HepG2 (cell line): ENCODE measurements around the gene TBX19. TPM values are rescaled to one million over a fixed set of nuclear protein-coding genes. Genes with fewer than 3 reads are reported as not detected.

Experiments
- ATAC-seq: fragments of 200-7000 bp; cut with Tn5 transposase; 3 replicates; pipeline ENCODE4 v1.9.1; 2020; ENCODE audit warnings: mild to moderate bottlenecking, moderate library complexity
- BruUV-seq: library from RNA; stranded (reverse); fragments of 400-500 nt; replicated peaks from 2 replicates; lab custom pipeline; 2021; lab: Mats Ljungman, UMichigan
- CTCF ChIA-PET: fragments of 300-600 bp; formaldehyde crosslinking; extraction: SDS; loops from one replicate; lab custom pipeline; 2021; ENCODE audit warnings: low total read pairs, inconsistent platforms, low intra/inter-chr PET ratio; lab: Yijun Ruan, JAX
- POLR2A ChIA-PET: fragments of 350-600 bp; sonication (Branson Sonifier 250); formaldehyde crosslinking; loops from one replicate; lab custom pipeline; 2020; ENCODE audit warnings: antibody characterized with exemption, inconsistent platforms; lab: Yijun Ruan, JAX
- DNase-seq: peaks from one replicate; pipeline ENCODE4 v3.0.0-alpha.2; 2015; ENCODE audit warnings: low spot score
- FAIRE-seq: peaks from 3 replicates; lab custom pipeline; 2011; peaks lifted over from hg19 to GRCh38; lab: Jason Lieb, UNC
- H2AFZ ChIP-seq: one replicate; pipeline ENCODE4 v1.6.1; 2011; ENCODE audit warnings: low read length, inconsistent platforms
- H3K27ac ChIP-seq: fragments of 300-600 bp; 3 replicates; pipeline ENCODE4 v1.8.0; 2011; ENCODE audit warnings: mixed run types, mild to moderate bottlenecking, mixed read lengths, low read length, inconsistent platforms; ENCODE audit not compliant: insufficient read depth; ENCODE audit errors: extremely low read length
- H3K27me3 ChIP-seq, 2 experiments: fragments of 200-600 bp in 1 of 2; 2 replicates in 1 of 2; 3 replicates in 1 of 2; pipeline versions ENCODE4 v1.6.0 to v1.8.0; 2011; ENCODE audit warnings: low read length in 2 of 2, mild to moderate bottlenecking in 2 of 2, moderate library complexity in 2 of 2, inconsistent platforms in 1 of 2; ENCODE audit not compliant: insufficient read depth in 2 of 2, control insufficient read depth in 1 of 2
- H3K36me3 ChIP-seq, 2 experiments: fragments of 200-600 bp in 1 of 2; replicated peaks in 1 of 2; 2 replicates in 1 of 2; 3 replicates in 1 of 2; pipeline versions ENCODE4 v1.5.1 to v1.8.0; 2011; ENCODE audit warnings: low read length in 2 of 2, inconsistent platforms in 1 of 2; ENCODE audit not compliant: insufficient read depth in 2 of 2, control insufficient read depth in 1 of 2
- H3K4me1 ChIP-seq: 2 replicates; pipeline ENCODE4 v1.5.1; 2012; ENCODE audit warnings: low read length, inconsistent platforms; ENCODE audit not compliant: insufficient read depth
- H3K4me2 ChIP-seq: 2 replicates; pipeline ENCODE4 v1.6.0; 2011; ENCODE audit warnings: low read depth, low read length, inconsistent platforms
- H3K4me3 ChIP-seq, 3 experiments: fragments of 200-600 bp in 1 of 3; sonication (generic), shearing (Covaris generic) in 1 of 3; replicated peaks in 1 of 3; 2 replicates each; pipeline ENCODE4 v1.5.1; 2011 to 2016; ENCODE audit warnings: low read length in 3 of 3, inconsistent platforms in 2 of 3, low read depth in 2 of 3, mild to moderate bottlenecking in 2 of 3, control low read depth in 1 of 3, mixed read lengths in 1 of 3; ENCODE audit not compliant: insufficient read depth in 1 of 3
- H3K79me2 ChIP-seq: one replicate; pipeline ENCODE4 v1.6.1; 2011; ENCODE audit warnings: low read length, inconsistent platforms; ENCODE audit not compliant: insufficient read depth
- H3K9ac ChIP-seq: 2 replicates; pipeline ENCODE4 v1.6.0; 2011; ENCODE audit warnings: mild to moderate bottlenecking, low read depth, low read length, inconsistent platforms; ENCODE audit not compliant: insufficient read depth
- H3K9me3 ChIP-seq: 2 replicates; pipeline ENCODE4 v1.5.1; 2012; ENCODE audit warnings: mild to moderate bottlenecking, low read length
- H4K20me1 ChIP-seq: 2 replicates; pipeline ENCODE4 v1.6.0; 2011; ENCODE audit warnings: inconsistent platforms, mild to moderate bottlenecking, low read length, moderate library complexity; ENCODE audit not compliant: insufficient read depth
- ARID3A ChIP-seq: IDR thresholded peaks from 2 replicates; pipeline ENCODE4 v1.6.1; 2012; ENCODE audit warnings: low read depth, low read length, improper control_type of control experiment
- CHD2 ChIP-seq: IDR thresholded peaks from 2 replicates; pipeline ENCODE4 v1.6.1; 2011; ENCODE audit warnings: low read depth, low read length, improper control_type of control experiment
- CHD4 ChIP-seq: fragments of 200-600 bp; sonication (generic); IDR thresholded peaks from 2 replicates; pipeline ENCODE4 v1.7.0; 2017; ENCODE audit warnings: mild to moderate bottlenecking, low read length, borderline replicate concordance
- CTCF ChIP-seq: sonication (generic); formaldehyde crosslinking; IDR thresholded peaks from 2 replicates; pipeline ENCODE4 v1.5.0; 2020; ENCODE audit warnings: mild to moderate bottlenecking, missing genetic modification reagents, moderate library complexity
- FOSL2 ChIP-seq: sonication (generic); formaldehyde crosslinking; IDR thresholded peaks from 2 replicates; pipeline ENCODE4 v1.4.0; 2020; ENCODE audit warnings: missing genetic modification reagents
- IRF2 ChIP-seq: IDR thresholded peaks from 2 replicates; pipeline ENCODE4 v1.6.1; 2018; ENCODE audit warnings: missing genetic modification reagents, missing compliant biosample characterization
- KLF15 ChIP-seq: sonication (generic); formaldehyde crosslinking; IDR thresholded peaks from 2 replicates; pipeline ENCODE4 v1.8.1; 2023; ENCODE audit warnings: borderline replicate concordance, mild to moderate bottlenecking, inconsistent platforms, missing genetic modification reagents, mixed read lengths
- MAFF ChIP-seq: IDR thresholded peaks from 2 replicates; pipeline ENCODE4 v1.6.1; 2011; ENCODE audit warnings: low read depth, low read length, improper control_type of control experiment
- MAFK ChIP-seq, 2 experiments: IDR thresholded peaks in 1 of 2; conservative IDR thresholded peaks in 1 of 2; 2 replicates each; pipeline ENCODE4 v1.6.1; 2011; ENCODE audit warnings: improper control_type of control experiment in 2 of 2, low read length in 2 of 2
- NFYB ChIP-seq: sonication (generic); formaldehyde crosslinking; IDR thresholded peaks from 2 replicates; pipeline ENCODE4 v1.4.0; 2020; ENCODE audit warnings: missing genetic modification reagents
- PTBP1 ChIP-seq: fragments of 200-400 bp; formaldehyde crosslinking; IDR thresholded peaks from 2 replicates; pipeline ENCODE4 v1.6.1; 2018; ENCODE audit warnings: low read length, low read depth; ENCODE audit not compliant: poor library complexity, severe bottlenecking
- ZNF124 ChIP-seq: sonication (generic); formaldehyde crosslinking; IDR thresholded peaks from 2 replicates; pipeline ENCODE4 v1.4.0; 2020; ENCODE audit warnings: missing genetic modification reagents
- ZNF530 ChIP-seq: sonication (generic); formaldehyde crosslinking; IDR thresholded peaks from 2 replicates; pipeline ENCODE4 v1.5.0; 2020; ENCODE audit warnings: low read depth, mild to moderate bottlenecking, missing genetic modification reagents
- ZNF652 ChIP-seq: IDR thresholded peaks from 2 replicates; pipeline ENCODE4 v1.6.1; 2016; ENCODE audit warnings: low read depth, borderline replicate concordance
- WGBS: methylation state at CpG from one replicate; pipeline ENCODE4 v1.1.6; 2017; ENCODE audit warnings: low lambda C conversion rate; 5-methylcytosine and 5-hydroxymethylcytosine counted together
- in situ Hi-C: cut with HindIII; loops from 2 replicates; pipeline ENCODE4 v1.10.0; 2017; ENCODE audit warnings: low pct_unique_long_range_greater_than_20kb; ENCODE audit not compliant: extremely low pct_ligation_motif_present
- intact Hi-C: fragments of 100-400 bp; cut with micrococcal nuclease; formaldehyde crosslinking; loops from one replicate; pipeline ENCODE4 v1.10.0; 2022; ENCODE audit not compliant: unreplicated experiment
- polyA plus RNA-seq, 8 experiments: library from polyadenylated mRNA; depleted of rRNA in 3 of 8; stranded (reverse) in 7 of 8; unstranded in 1 of 8; fragments of >200 nt; fragmentation: Illumina TruSeq in 4 of 8; extraction: Trizol in 4 of 8; gene quantifications; 2 replicates each; pipeline versions ENCODE4 v1.2.1 to v1.2.3, GENCODE V29; 2011 to 2016; ENCODE audit warnings: low read depth in 4 of 8, missing spikeins in 1 of 8, mixed read lengths in 1 of 8; ENCODE audit not compliant: insufficient read depth in 1 of 8
- total RNA-seq, 5 experiments: library from RNA; depleted of rRNA; stranded (reverse); fragments of >200 nt; fragmentation: Illumina TruSeq; extraction: Trizol; gene quantifications; 2 replicates each; pipeline ENCODE4 v1.2.3, GENCODE V29; 2016; ENCODE audit warnings: low read depth in 1 of 5

Gene TBX19
- total and polyA plus RNA-seq, 2 of the 13 experiments (the other 11 are each of a cell fraction or from before 2014, with no cell fraction given): 0.31 to 1.4 TPM

DNA sequence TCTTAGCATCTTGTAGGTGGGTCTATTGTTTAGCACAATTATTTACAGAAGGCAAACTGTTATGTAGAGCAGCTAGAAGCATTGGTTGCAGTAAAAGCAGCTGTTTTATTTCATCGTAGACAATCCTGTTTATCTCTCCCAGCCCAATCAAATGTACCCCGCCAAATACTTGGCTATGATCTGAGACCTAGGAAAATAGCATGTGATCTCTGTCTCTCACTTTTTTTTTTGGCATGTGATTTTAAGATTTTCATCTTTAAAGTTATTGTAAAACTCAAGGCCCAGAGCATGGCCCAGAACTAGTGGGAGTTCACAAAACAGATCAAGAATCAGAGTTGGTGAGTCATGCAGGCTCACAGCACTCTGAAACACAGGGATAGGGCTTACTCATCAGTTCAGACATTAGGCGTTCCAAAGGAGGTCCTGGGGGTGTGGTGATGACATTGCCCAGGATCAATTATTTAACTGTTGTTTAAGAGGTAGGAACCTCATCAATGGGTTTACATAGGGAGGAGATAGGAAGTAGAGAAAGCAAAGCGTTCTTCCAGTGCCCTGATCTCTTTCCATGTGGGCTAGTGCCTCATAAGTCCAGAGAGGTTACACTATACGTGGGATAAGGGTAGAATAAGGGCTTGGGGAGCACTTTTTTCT, 40.2 kb downstream of the TBX19 start:
- no peak overlapping the region for H3K4me2 ChIP-seq
- no peaks in the 10 kb centered on the region for H3K36me3 ChIP-seq
- ChIA-PET CTCF (interaction anchor here (1.3 kb wide), 1 partner anchor 228 kb away, joined by 3 read pairs; no protein-coding TSS in a partner anchor), POLR2A (no interaction called here)
- WGBS: 34% methylated on average over 5 of the region's 5 CpGs
- H3K4me1 ChIP-seq: 0 out of 2 replicates have a peak, but pooled peaks cover 6% of the 10 kb centered on the region
- in situ Hi-C loops (loop anchor here (5.0 kb wide), 1 partner anchor 229 kb away; no protein-coding TSS in a partner anchor), intact Hi-C loops (loop anchor here (10.0 kb wide), 1 partner anchor 86 kb away; no protein-coding TSS in a partner anchor)
- H3K27ac ChIP-seq: no peak overlapping the region
- H2AFZ ChIP-seq: no peak overlapping the region
- TF ChIP-seq MAFK (conservative IDR thresholded peaks at IDR 0.05 in 1 of 2, IDR thresholded peaks at IDR 0.05 in 1 of 2; ENCODE audit: low read length in 2 of 2): 0 out of 4 replicates have a peak, but pooled peaks of 1 of the 2 experiments have one; percentile 17
- no peak for TF ChIP-seq IRF2 (CRISPR knock-in tag)
- TF ChIP-seq MAFF: 0 out of 2 replicates have a peak, but pooled peaks have one; percentile 19
- peak; percentile 51; the same call in 1 of the 2 replicates for TF ChIP-seq ZNF652 (CRISPR knock-in tag)
- peak; percentile 84 for TF ChIP-seq FOSL2 (CRISPR knock-in tag)
- no peak for TF ChIP-seq CHD2
- BruUV-seq: no TSS peak
- H3K9me3 ChIP-seq: no peaks in the 10 kb centered on the region
- no peak overlapping the region for H3K9ac ChIP-seq
- no peak overlapping the region for H3K4me3 ChIP-seq
- H4K20me1 ChIP-seq: no peaks in the 10 kb centered on the region
- no peaks in the 10 kb centered on the region for H3K79me2 ChIP-seq
- DNase-seq (peak; percentile 23), ATAC-seq (peak; percentile 82), FAIRE-seq (no peak)
- no peaks in the 10 kb centered on the region for H3K27me3 ChIP-seq

DNA sequence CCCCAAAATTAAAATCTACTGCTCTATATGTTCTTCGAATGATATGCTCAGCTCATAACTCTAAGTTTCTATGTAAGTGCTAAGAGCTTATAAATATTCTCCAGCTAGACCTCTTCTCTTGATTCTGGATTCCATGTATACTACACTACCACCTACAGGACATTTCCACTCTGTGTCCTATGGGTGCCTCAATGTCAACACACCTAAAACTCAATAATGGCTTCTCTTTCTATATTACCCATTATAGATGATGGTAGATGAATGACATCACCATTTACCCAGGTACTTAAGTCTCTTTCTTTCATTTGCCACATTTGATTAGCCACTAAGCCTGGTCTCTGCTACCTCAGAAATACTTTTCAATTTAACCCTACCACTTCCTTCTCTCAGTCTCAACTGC, 41.3 kb downstream of the TBX19 start:
- H3K79me2 ChIP-seq: no peaks in the 10 kb centered on the region
- 0 out of 2 replicates have a peak, but pooled peaks cover 6% of the 10 kb centered on the region for H3K4me1 ChIP-seq
- ATAC-seq (peak; percentile 90), FAIRE-seq (no peak), DNase-seq (peak; percentile 31)
- no peak overlapping the region for H3K9ac ChIP-seq
- H4K20me1 ChIP-seq: no peaks in the 10 kb centered on the region
- no TSS peak for BruUV-seq
- no peak overlapping the region for H2AFZ ChIP-seq
- no peaks in the 10 kb centered on the region for H3K36me3 ChIP-seq
- H3K27me3 ChIP-seq: no peaks in the 10 kb centered on the region
- H3K9me3 ChIP-seq: no peaks in the 10 kb centered on the region
- 0% methylated on average over 1 of the region's 1 CpG for WGBS
- H3K4me2 ChIP-seq: no peak overlapping the region
- in situ Hi-C loops (loop anchor here (5.0 kb wide), 1 partner anchor 230 kb away; no protein-coding TSS in a partner anchor), intact Hi-C loops (loop anchor here (1.0 to 10.0 kb wide), 3 partner anchors 87 to 229 kb away; no protein-coding TSS in a partner anchor)
- no peak overlapping the region for H3K27ac ChIP-seq
- ChIA-PET CTCF (interaction anchor here (1.3 kb wide), 1 partner anchor 229 kb away, joined by 3 read pairs; no protein-coding TSS in a partner anchor), POLR2A (no interaction called here)
- no peak overlapping the region for H3K4me3 ChIP-seq
- no peak for TF ChIP-seq ZNF530 (CRISPR knock-in tag)
- TF ChIP-seq PTBP1: no peak
- TF ChIP-seq NFYB (CRISPR knock-in tag): no peak
- TF ChIP-seq ARID3A: no peak
- no peak for TF ChIP-seq CHD4
- TF ChIP-seq KLF15 (CRISPR knock-in tag): no peak
- TF ChIP-seq CTCF (CRISPR knock-in tag): peak; percentile 51
- no peak for TF ChIP-seq ZNF124 (CRISPR knock-in tag)
